Adrenal gland (tissue), 19 donors: Measurements from ENCODE around the gene ADORA2A. TPM values are rescaled to one million over a fixed set of nuclear protein-coding genes. Genes with fewer than 3 reads are reported as not detected.

Experiments used
- DNase-seq, 7 donors: peaks; one replicate each; pipeline ENCODE4 v3.0.0-alpha.2; 2019 to 2020
- H3K27ac ChIP-seq, 5 donors: fragments of 200-600 bp; sonication (generic) in 4 of 5; 1 replicate in 3 of 5; 2 replicates in 2 of 5; pipeline versions ENCODE4 v1.5.1 to v1.8.0; 2016 to 2020; ENCODE audit warnings: mild to moderate bottlenecking in 1 of 5
- H3K27me3 ChIP-seq: fragments of 200-600 bp; 2 replicates; pipeline ENCODE4 v1.8.0; 2021
- H3K36me3 ChIP-seq, 2 donors: fragments of 200-600 bp; replicated peaks in 1 of 2; 1 replicate in 1 of 2; 2 replicates in 1 of 2; pipeline versions ENCODE4 v1.5.1 to v1.8.0; 2018 to 2022
- H3K4me1 ChIP-seq, 2 donors: fragments of 200-600 bp; replicated peaks in 1 of 2; 1 replicate in 1 of 2; 2 replicates in 1 of 2; pipeline versions ENCODE4 v1.5.1 to v1.8.0; 2018 to 2021
- H3K4me3 ChIP-seq, 4 donors: fragments of 200-600 bp; sonication (generic) in 3 of 4; one replicate each; pipeline ENCODE4 v1.5.1; 2016 to 2018
- H3K9me3 ChIP-seq, 3 donors: fragments of 200-600 bp; sonication (generic) in 1 of 3; replicated peaks in 1 of 3; 1 replicate in 2 of 3; 2 replicates in 1 of 3; pipeline versions ENCODE4 v1.5.1 to v1.8.0; 2016 to 2021
- CTCF ChIP-seq, 6 experiments: fragments of 450-650 bp in 4 of 6; fragments of 200-600 bp in 2 of 6; sonication (generic) in 1 of 6; IDR thresholded peaks; 1 replicate in 5 of 6; 2 replicates in 1 of 6; pipeline versions ENCODE4 v1.5.1 to v1.8.0; 2016 to 2021; ENCODE audit warnings: antibody characterized with exemption in 6 of 6, mild to moderate bottlenecking in 2 of 6, moderate library complexity in 1 of 6
- POLR2A ChIP-seq, 2 donors: fragments of 450-650 bp; IDR thresholded peaks; one replicate each; pipeline ENCODE4 v1.6.1; 2017; ENCODE audit warnings: antibody characterized with exemption in 2 of 2, mild to moderate bottlenecking in 2 of 2, moderate library complexity in 1 of 2
- WGBS, 4 donors: extraction: QIAGEN DNeasy Blood & Tissue Kit in 2 of 4; methylation state at CpG; one replicate each; pipeline versions ENCODE4 v1.1.5 to v1.1.7; 2013 to 2017; 5-methylcytosine and 5-hydroxymethylcytosine counted together
- intact Hi-C, 2 donors: fragments of 100-400 bp; cut with DNase I; formaldehyde crosslinking; loops; one replicate each; pipeline versions ENCODE4 v1.14.1 to v1.15.0; 2022 to 2023
- long read RNA-seq, 10 donors: library from polyadenylated mRNA in 3 of 10; unstranded in 2 of 10; stranded (forward) in 1 of 10; transcript quantifications; one replicate each; pipeline ENCODE4 v2.0.0 and lab custom pipeline, GENCODE V29; 2021 to 2026
- polyA plus RNA-seq, 3 donors: library from polyadenylated mRNA; stranded (reverse); fragments of 200-250 nt in 2 of 3; fragments of 350-450 nt in 1 of 3; fragmentation: Illumina TruSeq in 1 of 3; extraction: RNeasy Lipid Tissue Mini Kit (QIAGEN cat#74804) in 1 of 3; gene quantifications; one replicate each; pipeline ENCODE4 v1.2.3, GENCODE V29; 2013 to 2014
- total RNA-seq, 9 donors: library from RNA; depleted of rRNA in 4 of 9; stranded (reverse); fragments of >200 nt in 4 of 9; fragments of 120-200 nt in 1 of 9; fragmentation: NEBNext Ultra II Directional in 1 of 9; extraction: Animal tissue kit (Norgen Biotek cat#: 25700) in 1 of 9; gene quantifications; one replicate each; pipeline versions ENCODE4 v1.1.0 to v1.2.4, GENCODE V29; 2013 to 2023
- donor health status: healthy with polysubstance abuse.
- donor health status: Bipolar disorder and iron deficiency.
- donor health status: DM: yes; HTN: yes; CAD: no.
- donor health status: DM: no; HTN: no; CAD: no.
- donor health status: DM: no; HTN: no; CAD: no.
- donor health status: DM: yes; HTN: yes; CAD: no.

ADORA2A gene
- 10 to 100 TPM in 4 of 9 donors, 1 to 10 TPM in 5; 5.1 to 16.4 (median 6.6) TPM for total RNA-seq
- polyA plus RNA-seq: 1 to 10 TPM; 2.9 to 8.5 (median 3.9) TPM
- long read RNA-seq, donor 1, partial matches to known transcripts: 0 of 1 reads
- long read RNA-seq, donor 1, other reads (novel, unspliced or antisense): 0 of 1 reads
- long read RNA-seq, donor 2: 0 reads
- long read RNA-seq, donor 3, partial matches to known transcripts: 0 of 1 reads
- long read RNA-seq, donor 3, other reads (novel, unspliced or antisense): 0 of 1 reads
- long read RNA-seq, donor 4, partial matches to known transcripts: 1 of 2 reads
- long read RNA-seq, donor 4, other reads (novel, unspliced or antisense): 1 of 2 reads
- long read RNA-seq, donor 5, partial matches to known transcripts: 5 of 37 reads
- long read RNA-seq, donor 5, other reads (novel, unspliced or antisense): 30 of 37 reads
- long read RNA-seq, donor 6, partial matches to known transcripts: 1 of 1 reads
- long read RNA-seq, donor 6, other reads (novel, unspliced or antisense): 0 of 1 reads
- long read RNA-seq, donor 7, partial matches to known transcripts: 0 of 1 reads
- long read RNA-seq, donor 7, other reads (novel, unspliced or antisense): 0 of 1 reads
- long read RNA-seq, donor 8: 0 reads
- long read RNA-seq, donor 9: 0 reads
- long read RNA-seq, donor 10: 0 reads

- H3K4me3 ChIP-seq: no peak within 1 kb of the TSS
These were observed at the start of gene ADORA2A for GRCh38 chr22:24427500-24428164. Gene ADORA2A (plus strand): TSS chr22:24427599. CDS start chr22:24433405, 5,806 bp downstream.

GRCh38 chr22:24379536-24379935 is 47.9 kb upstream of the ADORA2A start:
- TF ChIP-seq CTCF (IDR thresholded peaks at IDR 0.05) (no peak), POLR2A (IDR thresholded peaks at IDR 0.05) (no peak)
- Histone ChIP-seq H3K4me3 (no peak overlapping the region), H3K4me1 (peaks cover 0 to 18% of the 10 kb centered on the region in 2 donors), H3K27ac (peak overlapping the region in 1 of 5 donors; percentile 31), H3K36me3 (no peaks in the 10 kb centered on the region), H3K9me3 (no peaks in the 10 kb centered on the region), H3K27me3 (no peaks in the 10 kb centered on the region)
- DNase-seq: no peak
- intact Hi-C loops: no loop called here
- WGBS, 4 donors: 54 to 66% (median 62%) methylated on average over 2 of the region's 2 CpGs

More at GRCh38 chr22:24427500-24428164, at the start of gene ADORA2A:
- WGBS, 4 donors: 60 to 84% (median 76%) methylated on average over 1 to 22 of the region's 22 CpGs
- intact Hi-C loops: loop anchor here in 1 of 2 donors (5.0 to 10.0 kb wide), 2 partner anchors 75 to 103 kb away; no protein-coding TSS in a partner anchor
- H3K27me3 ChIP-seq: no peaks in the 10 kb centered on the region
- peaks cover 7 to 13% of the 10 kb centered on the region in 2 donors for H3K4me1 ChIP-seq
- H3K36me3 ChIP-seq: no peaks in the 10 kb centered on the region
- no peaks in the 10 kb centered on the region for H3K9me3 ChIP-seq
- no peak for DNase-seq
- H3K27ac ChIP-seq: peak within 1 kb of the TSS in 1 of 5 donors; percentile 21
- TF ChIP-seq POLR2A (IDR thresholded peaks at IDR 0.05) (no peak), CTCF (IDR thresholded peaks at IDR 0.05) (no peak)

GRCh38 chr22:24380220-24380904 is 47.0 kb upstream of the ADORA2A start:
- Histone ChIP-seq H3K9me3 (no peaks in the 10 kb centered on the region), H3K27ac (peak overlapping the region in 2 of 5 donors; percentile 31 to 48), H3K4me3 (no peak overlapping the region), H3K27me3 (no peaks in the 10 kb centered on the region), H3K36me3 (no peaks in the 10 kb centered on the region), H3K4me1 (peaks cover 0 to 18% of the 10 kb centered on the region in 2 donors)
- 62 to 67% (median 65%) methylated on average over 7 of the region's 7 CpGs for WGBS, 4 donors
- intact Hi-C loops: no loop called here
- TF ChIP-seq CTCF (IDR thresholded peaks at IDR 0.05): no peak
- TF ChIP-seq POLR2A (IDR thresholded peaks at IDR 0.05): no peak
- DNase-seq: no peak
